IMR-90 (cell line): ENCODE results near the gene CNDP1. TPM values are rescaled to one million over a fixed set of nuclear protein-coding genes. Genes with fewer than 3 reads are reported as not detected.

ENCODE experiments used
- ATAC-seq: fragments of 200-7000 bp; cut with Tn5 transposase; 2 replicates; pipeline ENCODE4 v1.9.1; 2020; ENCODE audit warnings: low read depth, mild to moderate bottlenecking, moderate library complexity
- BruUV-seq: library from RNA; stranded (reverse); fragments of 400-500 nt; replicated peaks from 2 replicates; lab custom pipeline; 2021; lab: Mats Ljungman, UMichigan
- CTCF ChIA-PET: fragments of 300-600 bp; formaldehyde crosslinking; extraction: SDS; loops from one replicate; lab custom pipeline; 2021; ENCODE audit warnings: antibody characterized with exemption; lab: Yijun Ruan, JAX
- POLR2A ChIA-PET: fragments of 300-600 bp; sonication (Branson Sonifier 250); formaldehyde crosslinking; loops from one replicate; lab custom pipeline; 2022; ENCODE audit warnings: antibody characterized with exemption; ENCODE audit not compliant: unreplicated experiment; lab: Charles Lee
- DNase-seq: peaks from one replicate; pipeline ENCODE4 v3.0.0; 2013
- H2AFZ ChIP-seq: replicated peaks from 2 replicates; pipeline ENCODE3; 2013; ENCODE audit warnings: low read length, mild to moderate bottlenecking; ENCODE audit not compliant: poor library complexity
- H2AK5ac ChIP-seq: 2 replicates; pipeline ENCODE4 v1.6.1; 2013; ENCODE audit warnings: low read depth, low read length, inconsistent platforms
- H2AK9ac ChIP-seq: replicated peaks from 2 replicates; pipeline ENCODE3; 2013; ENCODE audit warnings: mild to moderate bottlenecking, low read depth, low read length, moderate library complexity; ENCODE audit not compliant: poor library complexity
- H2BK120ac ChIP-seq: 2 replicates; pipeline ENCODE4 v1.6.1; 2013; ENCODE audit warnings: low read depth, low read length, inconsistent platforms
- H2BK15ac ChIP-seq: 3 replicates; pipeline ENCODE4 v1.6.1; 2013; ENCODE audit warnings: low read depth, low read length, inconsistent platforms
- H2BK20ac ChIP-seq: 2 replicates; pipeline ENCODE4 v1.6.1; 2013; ENCODE audit warnings: low read depth, mild to moderate bottlenecking, inconsistent platforms, low read length, moderate library complexity
- H2BK5ac ChIP-seq: 2 replicates; pipeline ENCODE4 v1.6.1; 2013; ENCODE audit warnings: mild to moderate bottlenecking, low read depth, low read length, inconsistent platforms; ENCODE audit not compliant: poor library complexity, severe bottlenecking
- H3K14ac ChIP-seq: replicated peaks from 2 replicates; pipeline ENCODE4 v1.6.1; 2013; ENCODE audit warnings: low read depth, low read length, inconsistent platforms
- H3K18ac ChIP-seq: 2 replicates; pipeline ENCODE4 v1.6.1; 2013; ENCODE audit warnings: low read depth, low read length, control low read depth
- H3K23ac ChIP-seq: 2 replicates; pipeline ENCODE4 v1.6.1; 2013; ENCODE audit warnings: low read depth, low read length, inconsistent platforms
- H3K27ac ChIP-seq: 2 replicates; pipeline ENCODE4 v1.5.1; 2013; ENCODE audit warnings: mild to moderate bottlenecking, control low read depth, low read length; ENCODE audit not compliant: insufficient read depth
- H3K27me3 ChIP-seq: 2 replicates; pipeline ENCODE4 v1.6.1; 2013; ENCODE audit warnings: low read length; ENCODE audit not compliant: control insufficient read depth, insufficient read depth
- H3K36me3 ChIP-seq: 2 replicates; pipeline ENCODE4 v1.6.1; 2013; ENCODE audit warnings: low read length, mixed read lengths; ENCODE audit not compliant: control insufficient read depth, insufficient read depth
- H3K4ac ChIP-seq: 2 replicates; pipeline ENCODE4 v1.6.1; 2013; ENCODE audit warnings: low read depth, low read length, inconsistent platforms
- H3K4me1 ChIP-seq: 2 replicates; pipeline ENCODE4 v1.6.1; 2013; ENCODE audit warnings: low read length, mixed read lengths; ENCODE audit not compliant: control insufficient read depth, insufficient read depth
- H3K4me2 ChIP-seq: 2 replicates; pipeline ENCODE4 v1.6.1; 2013; ENCODE audit warnings: low read depth, mild to moderate bottlenecking, control low read depth, low read length, moderate library complexity
- H3K4me3 ChIP-seq: 2 replicates; pipeline ENCODE4 v1.5.1; 2013; ENCODE audit warnings: low read depth, mild to moderate bottlenecking, control low read depth, low read length, moderate library complexity; ENCODE audit not compliant: insufficient read depth
- H3K56ac ChIP-seq: 2 replicates; pipeline ENCODE4 v1.6.1; 2013; ENCODE audit warnings: low read length, inconsistent platforms; ENCODE audit not compliant: insufficient read depth; ENCODE audit errors: extremely low read depth
- H3K79me1 ChIP-seq, 2 experiments: 2 replicates each; pipeline ENCODE4 v1.6.1; 2013; ENCODE audit warnings: low read length in 2 of 2, inconsistent platforms in 1 of 2, low read depth in 1 of 2
- H3K9ac ChIP-seq: 2 replicates; pipeline ENCODE4 v1.6.1; 2013; ENCODE audit warnings: low read depth, low read length, control low read depth
- H3K9me1 ChIP-seq: 2 replicates; pipeline ENCODE4 v1.6.1; 2013; ENCODE audit warnings: low read length, inconsistent platforms; ENCODE audit not compliant: insufficient read depth
- H3K9me3 ChIP-seq: 2 replicates; pipeline ENCODE4 v1.6.1; 2013; ENCODE audit warnings: low read length; ENCODE audit not compliant: control insufficient read depth, insufficient read depth
- H4K20me1 ChIP-seq: 2 replicates; pipeline ENCODE4 v1.6.1; 2013; ENCODE audit warnings: low read length, inconsistent platforms; ENCODE audit not compliant: insufficient read depth
- H4K5ac ChIP-seq: 2 replicates; pipeline ENCODE4 v1.6.1; 2013; ENCODE audit warnings: mild to moderate bottlenecking, low read depth, low read length, control low read depth
- H4K8ac ChIP-seq, 2 experiments: 2 replicates each; pipeline ENCODE4 v1.6.1; 2013; ENCODE audit warnings: low read depth in 2 of 2, low read length in 2 of 2, control low read depth in 1 of 2, inconsistent platforms in 1 of 2
- H4K91ac ChIP-seq: 2 replicates; pipeline ENCODE4 v1.6.1; 2013; ENCODE audit warnings: low read depth, low read length, inconsistent platforms; ENCODE audit not compliant: insufficient read depth
- CHD1 ChIP-seq: IDR thresholded peaks from 2 replicates; pipeline ENCODE4 v1.6.1; 2012; ENCODE audit warnings: low read depth, low read length, improper control_type of control experiment
- CTCF ChIP-seq: conservative IDR thresholded peaks from 2 replicates; pipeline ENCODE4 v1.5.1; 2012; ENCODE audit warnings: mild to moderate bottlenecking, low read depth, low read length, improper control_type of control experiment
- ELK1 ChIP-seq: fragments of 150-350 bp; IDR thresholded peaks from 2 replicates; pipeline ENCODE4 v1.6.1; 2016; ENCODE audit warnings: low read depth, mild to moderate bottlenecking, low read length, moderate library complexity, borderline replicate concordance
- FOS ChIP-seq: fragments of 150-350 bp; IDR thresholded peaks from 2 replicates; pipeline ENCODE4 v1.6.1; 2016; ENCODE audit warnings: low read depth, low read length
- MAFK ChIP-seq: IDR thresholded peaks from 2 replicates; pipeline ENCODE4 v1.6.1; 2012; ENCODE audit warnings: low read depth, low read length, improper control_type of control experiment
- MAZ ChIP-seq: IDR thresholded peaks from 2 replicates; pipeline ENCODE4 v1.6.1; 2012; ENCODE audit warnings: low read depth, mild to moderate bottlenecking, low read length, improper control_type of control experiment, moderate library complexity, borderline replicate concordance
- POLR2A ChIP-seq: IDR thresholded peaks from 2 replicates; pipeline ENCODE4 v1.6.1; 2012; ENCODE audit warnings: mild to moderate bottlenecking, low read depth, low read length
- RCOR1 ChIP-seq: IDR thresholded peaks from 2 replicates; pipeline ENCODE4 v1.6.1; 2012; ENCODE audit warnings: mild to moderate bottlenecking, low read length, improper control_type of control experiment; ENCODE audit not compliant: insufficient replicate concordance
- RFX5 ChIP-seq: IDR thresholded peaks from 2 replicates; pipeline ENCODE4 v1.8.0; 2012; ENCODE audit warnings: low read depth, mild to moderate bottlenecking, low read length, moderate library complexity
- WGBS, 2 experiments: methylation state at CpG; one replicate each; pipeline versions ENCODE4 v1.1.5 to v1.1.7; 2013; ENCODE audit warnings: missing lambda C conversion rate in 2 of 2; ENCODE audit not compliant: insufficient read length in 1 of 2; ENCODE audit errors: extremely low coverage in 2 of 2; 5-methylcytosine and 5-hydroxymethylcytosine counted together
- dilution Hi-C: fragments of 300-500 bp; cut with HindIII; formaldehyde crosslinking; loops from one replicate; pipeline ENCODE4 v1.14.3; 2018; ENCODE audit warnings: low sequenced_read_pairs; ENCODE audit not compliant: unreplicated experiment
- in situ Hi-C: fragments of 300-500 bp; cut with MboI; formaldehyde crosslinking; loops from 3 replicates; pipeline ENCODE4 v1.14.3; 2019; ENCODE audit warnings: low sequenced_read_pairs, inconsistent platforms, mixed read lengths
- intact Hi-C: fragments of 100-400 bp; cut with micrococcal nuclease; formaldehyde crosslinking; loops from 2 replicates; pipeline ENCODE4 v1.10.0; 2022
- polyA plus RNA-seq, 3 experiments: library from polyadenylated mRNA; depleted of rRNA; stranded (reverse); fragments of >200 nt; gene quantifications; 2 replicates each; pipeline ENCODE4 v1.2.3, GENCODE V29; 2012; ENCODE audit warnings: low replicate concordance in 1 of 3
- total RNA-seq: library from RNA; depleted of rRNA; stranded (reverse); fragments of >200 nt; gene quantifications from 2 replicates; pipeline ENCODE4 v1.2.3, GENCODE V29; 2012

Gene CNDP1
- total and polyA plus RNA-seq, 2 of the 4 experiments (the other 2 are of a cell fraction): not detected

- H2BK20ac ChIP-seq: no peak overlapping the region
- no peak overlapping the region for H3K56ac ChIP-seq
- no peak overlapping the region for H2AK5ac ChIP-seq
- dilution Hi-C loops (no loop called here), in situ Hi-C loops (no loop called here), intact Hi-C loops (no loop called here)
- no peak overlapping the region for H2BK15ac ChIP-seq
- ATAC-seq: no peak
- H3K4me3 ChIP-seq: no peak overlapping the region
- DNase-seq: no peak
- H2AK9ac ChIP-seq: no peak overlapping the region
- no peak overlapping the region for H4K8ac ChIP-seq
- ChIA-PET POLR2A (no interaction called here), CTCF (no interaction called here)
- H3K9me1 ChIP-seq: no peaks in the 10 kb centered on the region; the same call in 1 of the 2 replicates
- H4K91ac ChIP-seq: no peak overlapping the region
- H3K4ac ChIP-seq: no peak overlapping the region
- no peaks in the 10 kb centered on the region for H3K9me3 ChIP-seq
- no peak overlapping the region for H2BK120ac ChIP-seq
- no peaks in the 10 kb centered on the region for H3K79me1 ChIP-seq
- H3K4me1 ChIP-seq: peaks cover 1% of the 10 kb centered on the region; the same call in 1 of the 2 replicates
- no peak overlapping the region for H3K18ac ChIP-seq
- no TSS peak for BruUV-seq
- TF ChIP-seq RFX5 (no peak), POLR2A (no peak), CHD1 (no peak), RCOR1 (no peak), ELK1 (no peak), MAFK (no peak), MAZ (no peak), CTCF (no peak), FOS (no peak)
- H4K20me1 ChIP-seq: no peaks in the 10 kb centered on the region
- H3K9ac ChIP-seq: no peak overlapping the region
- H3K27me3 ChIP-seq: peaks cover 2% of the 10 kb centered on the region
- H4K5ac ChIP-seq: no peak overlapping the region
- H3K14ac ChIP-seq: no peak overlapping the region
- 83% methylated on average over 1 of the region's 9 CpGs; no CpG with 5 or more reads in 1 of the 2 experiments for WGBS, 2 experiments
- no peak overlapping the region for H2AFZ ChIP-seq
- no peak overlapping the region for H3K27ac ChIP-seq
- no peak overlapping the region for H3K4me2 ChIP-seq
- no peak overlapping the region for H3K23ac ChIP-seq
- H2BK5ac ChIP-seq: no peak overlapping the region
- no peaks in the 10 kb centered on the region for H3K36me3 ChIP-seq
Observed at GRCh38 chr18:74525741-74526140, 8.6 kb upstream of the CNDP1 start.
